Raji (cell line): ENCODE results near the gene WDFY1.

ENCODE experiments used
- POLR2A ChIP-seq: IDR thresholded peaks from 2 replicates; pipeline ENCODE4 v1.6.1; 2011; ENCODE audit warnings: low read depth, low read length, control low read depth; ENCODE audit not compliant: insufficient read depth

WDFY1 gene

GRCh38 chr2:223941579-223942277, 3.4 kb downstream of the WDFY1 start:
- TF ChIP-seq POLR2A: no peak

- TF ChIP-seq POLR2A: no peak
Observed at GRCh38 chr2:223937535-223937934, 7.6 kb downstream of the WDFY1 start.

GRCh38 chr2:223936862-223937326, 8.2 kb downstream of the WDFY1 start:
- no peak for TF ChIP-seq POLR2A

- no peak for TF ChIP-seq POLR2A
Observed at GRCh38 chr2:223935459-223936125, 9.5 kb downstream of the WDFY1 start.

GRCh38 chr2:223934870-223935269, 10.3 kb downstream of the WDFY1 start:
- TF ChIP-seq POLR2A: no peak

- TF ChIP-seq POLR2A: no peak
Observed at GRCh38 chr2:223932816-223933800, 12.0 kb downstream of the WDFY1 start.

- TF ChIP-seq POLR2A: no peak
Observed at GRCh38 chr2:223930103-223930976, 14.8 kb downstream of the WDFY1 start.

GRCh38 chr2:223929571-223930102, 15.5 kb downstream of the WDFY1 start:
- TF ChIP-seq POLR2A: no peak

- TF ChIP-seq POLR2A: no peak
Observed at GRCh38 chr2:223928113-223929006, 16.8 kb downstream of the WDFY1 start.

- TF ChIP-seq POLR2A: no peak
Observed at GRCh38 chr2:223925106-223925505, 20.0 kb downstream of the WDFY1 start.

GRCh38 chr2:223923976-223924375, 21.2 kb downstream of the WDFY1 start:
- no peak for TF ChIP-seq POLR2A

GRCh38 chr2:223922308-223922707, 22.8 kb downstream of the WDFY1 start:
- no peak for TF ChIP-seq POLR2A

- TF ChIP-seq POLR2A: no peak
Observed at GRCh38 chr2:223921204-223921603, 23.9 kb downstream of the WDFY1 start.
